Activated gamma-delta T cell treated with Interleukin-2 at 50 U/mL for 16 hours (primary cell): ENCODE data around the gene LCK.
"Not testable (repeated sequence)": the region's sequence is repeated elsewhere in the genome, so short reads cannot be mapped to it uniquely, and the experiment has no call there.

Source experiments
- DNase-seq: peaks from one replicate; pipeline ENCODE4 v3.0.0-alpha.2; 2020

Gene LCK

GRCh38 chr1:32274646-32275340 lies 23.7 kb downstream of the LCK start:
- no peak for DNase-seq

GRCh38 chr1:32275424-32275823 lies 24.4 kb downstream of the LCK start:
- DNase-seq, result no peak

- no peak for DNase-seq
These were observed 25.1 kb downstream of the LCK start for GRCh38 chr1:32276032-32276782.

GRCh38 chr1:32284777-32285176 lies 33.7 kb downstream of the LCK start:
- DNase-seq, result not testable (repeated sequence)

- DNase-seq, result no peak
These were observed 34.6 kb downstream of the LCK start for GRCh38 chr1:32285658-32286057.

GRCh38 chr1:32286763-32287162 lies 35.7 kb downstream of the LCK start:
- no peak for DNase-seq

GRCh38 chr1:32289256-32289655 lies 38.2 kb downstream of the LCK start:
- no peak for DNase-seq

GRCh38 chr1:32291145-32291707 lies 40.2 kb downstream of the LCK start:
- no peak for DNase-seq

- DNase-seq, result peak; percentile 97
These were observed 40.9 kb downstream of the LCK start, which contains the start of gene HDAC1 for GRCh38 chr1:32291708-32292538. Gene HDAC1, plus strand, starts transcription at chr1:32292083. Its CDS starts 87 bp downstream, at chr1:32292170.

- not testable (repeated sequence) for DNase-seq
These were observed 47.1 kb downstream of the LCK start for GRCh38 chr1:32298211-32298610.

GRCh38 chr1:32299327-32299726 lies 48.3 kb downstream of the LCK start:
- DNase-seq, result no peak

GRCh38 chr1:32303358-32303757 lies 52.3 kb downstream of the LCK start:
- no peak for DNase-seq

GRCh38 chr1:32303997-32304622 lies 53.0 kb downstream of the LCK start:
- DNase-seq, result no peak

GRCh38 chr1:32305310-32305709 lies 54.2 kb downstream of the LCK start:
- no peak for DNase-seq

GRCh38 chr1:32307324-32307723 lies 56.3 kb downstream of the LCK start:
- no peak for DNase-seq

GRCh38 chr1:32309960-32310359 lies 58.9 kb downstream of the LCK start:
- DNase-seq, result no peak

- no peak for DNase-seq
These were observed 60.8 kb downstream of the LCK start for GRCh38 chr1:32311709-32312393.

- DNase-seq, result no peak
These were observed 65.8 kb downstream of the LCK start for GRCh38 chr1:32316903-32317277.

- DNase-seq, result no peak
These were observed 67.2 kb downstream of the LCK start for GRCh38 chr1:32318127-32318869.

- DNase-seq, result peak; percentile 14
These were observed 70.7 kb downstream of the LCK start for GRCh38 chr1:32321712-32322291.

GRCh38 chr1:32327204-32327603 lies 76.1 kb downstream of the LCK start:
- no peak for DNase-seq
